ENCODE measurements around the gene VPS52.

VPS52 gene

GRCh38 chr6:33215271-33216116 is 56.2 kb downstream of the VPS52 start:
- DNase-seq (ENCODE audit: low spot score in 2 of 2), result no peak
- Mint-ChIP-seq H3K36me3 (peaks cover 33% of the 10 kb centered on the region), H3K9me3 (no peaks in the 10 kb centered on the region), H3K4me3 (no peak overlapping the region), H3K27ac (no peak overlapping the region), H3K4me1 (peaks cover 27% of the 10 kb centered on the region)
- peak; percentile 11 for ATAC-seq

- no peak for DNase-seq (ENCODE audit: low spot score in 2 of 2)
- Mint-ChIP-seq H3K27ac (no peak overlapping the region), H3K36me3 (peaks cover 49% of the 10 kb centered on the region), H3K4me1 (peaks cover 39% of the 10 kb centered on the region), H3K9me3 (no peaks in the 10 kb centered on the region), H3K4me3 (peak overlapping the region; percentile 58)
- ATAC-seq, result no peak
Measured at GRCh38 chr6:33213989-33214335, 57.7 kb downstream of the VPS52 start.

- Mint-ChIP-seq H3K27ac (no peak overlapping the region), H3K9me3 (no peaks in the 10 kb centered on the region), H3K36me3 (peaks cover 51% of the 10 kb centered on the region), H3K4me3 (peak overlapping the region; percentile 58), H3K4me1 (peaks cover 43% of the 10 kb centered on the region)
- ATAC-seq (peak; percentile 19), DNase-seq (ENCODE audit: low spot score in 2 of 2) (no peak)
Measured at GRCh38 chr6:33213166-33213988, 58.3 kb downstream of the VPS52 start.

- Mint-ChIP-seq H3K36me3 (peaks cover 53% of the 10 kb centered on the region), H3K4me1 (peaks cover 46% of the 10 kb centered on the region), H3K4me3 (peak overlapping the region; percentile 58), H3K27ac (no peak overlapping the region), H3K9me3 (no peaks in the 10 kb centered on the region)
- no peak for ATAC-seq
- no peak for DNase-seq (ENCODE audit: low spot score in 2 of 2)
Measured at GRCh38 chr6:33212857-33213165, 58.9 kb downstream of the VPS52 start.

GRCh38 chr6:33211666-33212422 is 59.8 kb downstream of the VPS52 start:
- Mint-ChIP-seq H3K4me3 (no peak overlapping the region), H3K4me1 (peaks cover 52% of the 10 kb centered on the region)
- no peak for ATAC-seq

GRCh38 chr6:33211136-33211535 is 60.5 kb downstream of the VPS52 start:
- H3K36me3 Mint-ChIP-seq, result peaks cover 56% of the 10 kb centered on the region
- H3K4me1 Mint-ChIP-seq, result peaks cover 59% of the 10 kb centered on the region
- no peak for DNase-seq (ENCODE audit: low spot score in 2 of 2)
- ATAC-seq, result no peak
- H3K27ac Mint-ChIP-seq, result no peak overlapping the region
- no peak overlapping the region for H3K4me3 Mint-ChIP-seq
- H3K9me3 Mint-ChIP-seq, result no peaks in the 10 kb centered on the region

More at GRCh38 chr6:33211666-33212422, 59.8 kb downstream of the VPS52 start:
- no peak overlapping the region for H3K27ac Mint-ChIP-seq
- DNase-seq (ENCODE audit: low spot score in 2 of 2), result no peak
- no peaks in the 10 kb centered on the region for H3K9me3 Mint-ChIP-seq
- peaks cover 56% of the 10 kb centered on the region for H3K36me3 Mint-ChIP-seq

GRCh38 chr6:33209856-33210255 is 61.8 kb downstream of the VPS52 start:
- no peak for ATAC-seq
- H3K36me3 Mint-ChIP-seq, result peaks cover 69% of the 10 kb centered on the region
- no peak for DNase-seq (ENCODE audit: low spot score in 2 of 2)
- peak overlapping the region; percentile 97 for H3K27ac Mint-ChIP-seq
- H3K9me3 Mint-ChIP-seq, result no peaks in the 10 kb centered on the region
- H3K4me3 Mint-ChIP-seq, result peak overlapping the region; percentile 92
- H3K4me1 Mint-ChIP-seq, result peaks cover 71% of the 10 kb centered on the region

GRCh38 chr6:33208091-33208967 is 63.3 kb downstream of the VPS52 start, which contains the start of gene RING1:
TSS of gene RING1 (plus strand) at chr6:33208500. CDS start at chr6:33208823, 323 bp downstream.
- ATAC-seq, result peak; percentile 48
- Mint-ChIP-seq H3K4me3 (peak within 1 kb of the TSS; percentile 92), H3K27ac (peak within 1 kb of the TSS; percentile 97), H3K9me3 (no peaks in the 10 kb centered on the region), H3K36me3 (peaks cover 78% of the 10 kb centered on the region), H3K4me1 (peaks cover 73% of the 10 kb centered on the region)
- peak; percentile 79 to 89 for DNase-seq (ENCODE audit: low spot score in 2 of 2)

GRCh38 chr6:33207552-33208090 is 64.1 kb downstream of the VPS52 start:
- ATAC-seq (no peak), DNase-seq (ENCODE audit: low spot score in 2 of 2) (no peak)
- H3K4me1 Mint-ChIP-seq, result peaks cover 73% of the 10 kb centered on the region
- H3K9me3 Mint-ChIP-seq, result no peaks in the 10 kb centered on the region
- peaks cover 78% of the 10 kb centered on the region for H3K36me3 Mint-ChIP-seq
- peak overlapping the region; percentile 92 for H3K4me3 Mint-ChIP-seq
- H3K27ac Mint-ChIP-seq, result peak overlapping the region; percentile 97

GRCh38 chr6:33206864-33207551 is 64.7 kb downstream of the VPS52 start:
- no peaks in the 10 kb centered on the region for H3K9me3 Mint-ChIP-seq
- no peak for DNase-seq (ENCODE audit: low spot score in 2 of 2)
- peak overlapping the region; percentile 92 for H3K4me3 Mint-ChIP-seq
- peaks cover 73% of the 10 kb centered on the region for H3K4me1 Mint-ChIP-seq
- H3K36me3 Mint-ChIP-seq, result peaks cover 78% of the 10 kb centered on the region
- peak overlapping the region; percentile 98 for H3K27ac Mint-ChIP-seq
- ATAC-seq, result no peak

- Mint-ChIP-seq H3K9me3 (no peaks in the 10 kb centered on the region), H3K4me3 (peak overlapping the region; percentile 92), H3K27ac (peak overlapping the region; percentile 98), H3K36me3 (peaks cover 78% of the 10 kb centered on the region), H3K4me1 (peaks cover 77% of the 10 kb centered on the region)
- DNase-seq (ENCODE audit: low spot score in 2 of 2) (peak in 1 of 2 donors; percentile 59), ATAC-seq (no peak)
Measured at GRCh38 chr6:33206027-33206863, 65.4 kb downstream of the VPS52 start.

GRCh38 chr6:33205191-33206026 is 66.3 kb downstream of the VPS52 start:
- Mint-ChIP-seq H3K4me1 (peaks cover 84% of the 10 kb centered on the region), H3K4me3 (peak overlapping the region; percentile 92), H3K9me3 (no peaks in the 10 kb centered on the region), H3K36me3 (peaks cover 78% of the 10 kb centered on the region), H3K27ac (peak overlapping the region; percentile 98)
- DNase-seq (ENCODE audit: low spot score in 2 of 2) (peak; percentile 57 to 88), ATAC-seq (peak; percentile 78)

Measured in stimulated activated effector memory CD8-positive, alpha-beta T cell treated with anti-CD3 and anti-CD28 coated beads, Interleukin-12 subunit alpha, Interleukin-12 subunit beta, amount 100 ng/mL, for 72 hours (primary cell).